ENCODE measurements around the gene GNAZ.

The GNAZ gene

DNA sequence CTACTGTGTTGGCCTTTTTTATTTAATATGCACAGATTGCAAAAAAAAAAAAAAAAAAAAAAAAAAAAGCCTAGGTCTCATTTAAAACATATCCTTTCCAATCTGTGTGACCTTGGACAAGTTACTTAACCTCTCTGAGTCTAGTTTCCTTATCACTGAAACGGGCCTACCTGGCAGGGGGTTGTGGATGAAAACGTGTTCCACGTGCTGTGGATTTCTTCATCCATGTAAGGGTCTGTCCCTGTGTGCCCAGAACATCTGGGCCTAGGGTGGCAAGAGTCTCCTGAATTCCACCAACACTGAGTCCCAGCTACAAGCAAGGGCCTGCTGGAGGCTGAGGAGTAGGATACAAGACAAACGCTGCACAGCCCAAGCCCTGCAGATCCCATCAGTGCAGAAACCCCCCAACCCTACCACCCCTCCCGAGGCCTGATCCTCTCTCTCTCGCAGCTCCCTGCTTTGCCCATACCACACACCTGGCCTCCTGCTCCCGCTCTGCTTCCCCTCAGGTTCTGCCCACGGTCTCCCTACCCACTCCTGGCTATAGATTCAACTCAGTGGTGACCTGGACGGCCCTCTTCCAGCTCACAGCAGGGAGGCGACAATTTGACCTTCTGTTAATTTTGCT, 4.7 kb upstream of the GNAZ start:
- no peak for DNase-seq

DNA sequence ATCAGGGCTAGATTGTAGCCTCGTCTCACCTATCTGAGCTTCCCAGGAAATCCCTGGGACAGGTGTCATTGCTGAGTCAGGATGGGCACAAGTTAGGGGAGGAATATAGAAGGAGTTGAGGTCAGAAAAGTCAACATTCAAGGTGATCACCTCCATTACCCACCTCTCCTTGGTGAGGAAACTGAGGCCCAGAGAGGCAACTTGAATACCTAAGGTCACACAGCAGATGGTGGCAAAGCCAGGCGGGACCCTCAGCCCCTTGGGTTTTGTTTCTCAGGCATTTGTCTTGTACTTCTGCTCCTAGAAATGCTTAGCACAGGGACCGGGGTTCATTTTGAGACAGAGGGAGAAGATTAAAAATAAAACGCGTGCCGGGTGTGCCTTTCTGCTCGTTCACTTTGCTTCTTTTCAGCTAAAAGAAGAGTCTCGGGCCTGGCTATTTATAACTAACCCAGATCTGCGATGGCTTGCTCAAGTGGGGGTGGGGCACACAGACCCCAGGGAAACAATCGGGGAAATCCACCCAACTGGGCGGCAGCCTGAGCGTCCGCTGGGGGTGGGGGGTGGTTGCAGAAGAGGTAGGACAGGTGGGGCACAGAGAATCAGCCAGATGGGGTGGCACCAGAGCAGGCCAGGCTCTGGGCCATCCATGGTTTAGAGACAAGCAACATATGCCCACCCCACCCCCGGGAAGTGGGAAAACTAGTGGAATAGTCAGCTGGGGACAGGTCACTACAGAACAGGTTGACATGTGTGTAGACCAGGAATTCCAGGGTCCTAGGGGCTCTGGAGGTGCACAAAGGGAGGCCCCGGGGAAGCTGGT, 3.9 kb upstream of the GNAZ start:
- no peak for DNase-seq

DNA sequence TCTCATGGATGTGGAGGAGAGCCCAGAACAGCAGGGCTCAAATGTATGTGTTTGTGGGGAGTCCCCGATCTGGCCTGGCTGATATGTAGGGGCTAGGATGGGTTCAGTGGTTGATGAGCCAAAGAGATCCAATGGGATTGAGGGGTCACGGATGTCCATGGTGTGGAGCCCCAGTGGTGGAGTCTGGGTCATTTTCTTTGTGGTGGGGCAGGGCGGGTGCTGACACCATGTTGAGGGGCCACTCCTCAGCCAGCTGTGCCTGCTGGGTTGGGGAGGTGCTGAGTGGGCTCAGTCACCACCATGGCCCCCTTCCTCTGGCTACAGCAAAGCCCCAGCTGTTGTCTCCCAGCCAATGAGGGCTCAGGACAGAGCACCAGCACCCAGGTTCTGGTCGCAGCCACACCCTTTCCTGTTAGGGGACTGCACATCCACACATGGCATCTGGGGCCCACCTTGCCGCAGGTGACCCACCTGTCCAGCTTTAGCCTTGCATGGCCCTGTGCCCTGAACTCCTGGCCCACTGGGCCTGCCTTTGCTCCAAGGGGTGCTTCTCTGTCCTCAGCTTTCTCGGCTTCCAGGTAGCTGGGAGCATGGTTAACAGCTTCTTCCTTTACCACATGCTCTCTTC, 3.2 kb upstream of the GNAZ start:
- no peak for DNase-seq

GRCh38 chr22:23067691-23068090, 2.6 kb upstream of the GNAZ start:
- no peak for DNase-seq

GRCh38 chr22:23068096-23068831, 2.1 kb upstream of the GNAZ start:
- no peak for DNase-seq

DNA sequence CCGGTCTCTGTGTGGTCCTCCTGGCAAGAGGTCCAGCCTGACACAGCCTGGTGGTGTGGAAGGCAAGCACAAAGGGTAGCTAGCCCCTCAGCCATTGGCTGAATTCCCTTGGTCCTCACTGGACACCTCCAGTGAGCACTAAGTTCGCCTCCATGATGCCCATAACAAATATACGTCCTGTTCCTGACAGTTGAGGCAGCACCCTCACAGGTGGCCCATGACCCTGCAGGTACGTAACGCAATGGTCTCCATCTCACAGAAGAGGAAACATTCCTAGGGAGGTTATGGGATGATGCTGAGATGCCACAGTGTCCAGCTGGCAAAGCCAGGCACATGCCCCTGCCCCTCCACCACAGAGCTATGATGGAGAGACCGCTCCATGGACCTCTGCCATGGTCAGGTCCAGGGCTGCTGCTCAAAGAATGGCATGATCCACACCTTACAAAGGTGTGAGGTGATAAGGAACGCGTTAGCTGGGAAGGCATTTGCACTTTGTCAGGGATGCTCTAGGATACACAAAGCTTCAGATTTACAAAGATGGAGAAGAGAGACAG, 1.4 kb upstream of the GNAZ start:
- DNase-seq, result no peak

DNA sequence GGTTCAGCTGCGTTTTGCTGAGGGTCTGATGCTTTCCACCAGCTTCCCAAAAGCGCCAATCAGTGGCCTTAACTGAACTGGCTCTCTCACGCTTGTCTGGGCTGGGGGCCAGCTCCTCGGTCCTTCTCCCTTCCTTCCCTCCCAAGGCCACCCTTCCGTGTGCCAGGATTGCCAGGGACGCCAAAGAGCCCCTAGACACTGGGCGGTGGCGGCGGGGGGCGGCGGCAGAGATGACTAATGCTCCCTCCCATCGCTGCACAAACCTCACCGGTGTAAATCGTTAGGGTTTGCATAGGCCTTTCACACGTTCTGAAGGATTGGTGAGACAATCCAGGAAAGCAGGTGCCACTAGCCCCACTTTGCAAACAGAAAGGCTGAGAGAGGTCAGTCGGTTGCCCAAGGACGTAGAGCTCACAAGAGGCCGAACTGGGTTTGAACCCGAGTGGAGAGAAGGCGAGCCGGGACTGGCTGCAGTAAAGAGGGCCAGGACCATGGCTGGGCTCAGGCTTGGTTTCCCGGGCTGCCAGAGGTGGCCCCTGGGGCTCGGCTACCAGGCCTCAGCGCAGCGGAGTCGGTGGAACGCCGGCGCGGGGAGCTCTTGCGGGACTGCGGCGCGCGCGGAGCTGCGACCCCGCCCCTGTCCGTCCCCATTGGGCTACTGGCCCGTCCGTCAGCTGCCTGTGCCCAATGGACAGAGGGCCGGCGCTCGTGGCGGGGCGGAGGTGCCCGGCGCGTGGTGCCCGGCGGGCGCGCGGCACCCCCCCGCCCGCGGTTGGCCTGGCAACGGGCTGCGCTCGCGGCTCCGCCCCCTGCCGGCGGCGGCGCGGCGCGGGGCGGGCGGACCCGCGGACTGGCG, 589 bp upstream of the GNAZ start:
- DNase-seq, result no peak

- no peak for DNase-seq
These were observed 1.1 kb downstream of the GNAZ start for GRCh38 chr22:23071230-23072076.

DNA sequence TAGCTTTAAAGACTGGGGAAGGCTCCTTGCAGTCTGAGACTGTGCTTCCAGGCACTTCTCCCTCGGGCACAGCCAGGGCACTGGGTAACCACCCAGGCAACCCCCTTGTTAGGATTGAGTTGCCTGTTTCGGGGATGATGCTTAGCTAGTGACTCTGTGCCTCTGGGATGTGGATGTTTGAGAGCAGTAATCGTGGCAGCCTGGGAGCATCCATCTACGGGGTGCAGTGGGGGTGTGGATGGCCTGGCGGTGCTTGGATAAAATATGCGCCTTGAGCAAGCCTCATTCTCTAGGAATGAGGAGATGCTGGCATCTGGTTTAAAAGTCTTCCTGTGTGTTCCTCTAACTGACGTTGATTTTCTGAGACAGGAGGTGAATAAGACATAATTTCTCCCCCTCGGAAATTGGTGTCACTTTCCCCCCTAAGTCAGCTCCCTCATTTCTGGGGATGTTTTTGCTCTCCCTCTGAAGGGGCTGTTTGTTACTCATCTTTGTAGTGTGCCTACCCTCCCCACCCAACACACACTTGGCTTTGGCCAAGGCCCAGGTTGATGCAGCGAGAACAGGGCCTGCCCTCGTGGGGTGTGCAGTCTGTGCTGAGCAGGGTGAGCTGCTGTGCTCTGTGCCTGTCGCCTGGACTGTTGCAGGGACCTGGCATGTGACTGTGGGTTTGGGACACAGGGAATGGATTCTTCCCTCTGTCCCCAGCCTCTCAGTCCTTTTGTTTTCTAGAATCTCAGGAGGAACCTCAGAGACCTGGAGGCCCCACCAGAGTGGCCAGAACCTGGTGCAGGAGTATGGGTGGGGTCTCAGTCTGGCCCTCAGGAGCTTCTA, 2.0 kb downstream of the GNAZ start:
- DNase-seq, result no peak

DNA sequence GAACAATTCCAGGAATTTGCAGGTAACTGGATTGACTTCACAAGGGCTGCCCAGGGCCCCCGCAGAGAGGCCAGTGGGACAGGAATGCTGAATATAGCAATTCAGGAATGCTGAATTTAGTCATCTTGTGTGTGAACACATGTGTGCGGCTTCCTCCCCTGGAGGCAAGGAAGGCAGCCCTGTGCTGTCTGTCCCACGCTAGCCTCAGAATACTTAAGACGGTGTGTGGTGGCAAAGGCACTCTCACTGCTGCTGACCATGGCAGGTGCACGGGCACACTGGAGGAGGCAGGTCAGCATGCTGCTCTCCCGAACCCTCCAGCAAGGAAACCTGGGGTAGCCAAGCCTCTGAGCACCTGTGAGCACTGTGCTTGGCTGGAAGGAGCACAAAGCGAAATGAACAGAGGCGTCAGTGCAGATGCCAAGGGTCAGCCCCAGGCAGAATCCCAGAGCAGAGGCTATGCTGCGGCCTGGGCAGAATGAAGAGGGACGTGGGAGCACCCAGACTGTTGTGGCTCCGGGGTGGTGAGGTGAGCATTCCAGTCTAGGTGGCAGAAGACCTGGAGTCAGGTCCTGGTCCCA, 2.7 kb downstream of the GNAZ start:
- no peak for DNase-seq

- DNase-seq, result no peak
These were observed 3.4 kb downstream of the GNAZ start for GRCh38 chr22:23073526-23074229.

GRCh38 chr22:23074451-23074850, 4.1 kb downstream of the GNAZ start:
- no peak for DNase-seq

- DNase-seq, result no peak
These were observed 4.7 kb downstream of the GNAZ start for GRCh38 chr22:23075050-23075449.

DNA sequence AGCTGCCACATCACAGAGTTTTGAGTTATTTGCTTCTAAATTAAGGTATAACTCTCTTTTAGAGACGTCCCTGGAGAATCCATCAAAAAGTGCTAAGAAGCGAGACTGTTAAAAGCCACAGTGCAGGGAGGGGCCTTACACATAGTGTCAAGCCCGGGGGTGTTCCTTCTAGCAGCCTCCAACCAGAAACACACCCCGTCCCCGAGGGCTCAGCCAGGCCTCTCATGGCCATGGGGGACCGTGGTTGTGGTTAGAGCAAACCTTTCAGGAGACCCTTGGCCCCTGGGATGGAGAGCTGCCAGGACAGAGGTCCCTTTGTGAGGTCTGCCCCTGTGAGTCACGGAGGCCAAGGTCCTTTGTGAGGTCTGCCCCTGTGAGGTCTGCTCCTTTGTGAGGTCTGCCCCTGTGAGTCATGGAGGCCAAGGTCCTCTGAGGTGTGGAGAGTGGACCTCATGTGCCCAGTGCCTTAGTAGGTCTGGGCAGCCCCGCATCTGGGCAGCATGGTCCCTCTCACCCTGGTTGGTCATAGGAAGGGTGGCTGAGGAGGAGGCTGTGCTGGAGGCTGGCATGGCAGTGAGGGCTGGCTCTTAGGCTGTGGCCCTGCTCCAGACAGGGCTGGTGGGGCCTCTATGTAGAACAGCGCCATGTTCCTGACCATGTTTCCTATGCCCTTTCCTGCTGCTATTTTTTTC, 5.4 kb downstream of the GNAZ start:
- DNase-seq, result no peak

GRCh38 chr22:23076896-23077572, 6.7 kb downstream of the GNAZ start:
- DNase-seq, result no peak

GRCh38 chr22:23077627-23078461, 7.5 kb downstream of the GNAZ start:
- DNase-seq, result no peak

DNA sequence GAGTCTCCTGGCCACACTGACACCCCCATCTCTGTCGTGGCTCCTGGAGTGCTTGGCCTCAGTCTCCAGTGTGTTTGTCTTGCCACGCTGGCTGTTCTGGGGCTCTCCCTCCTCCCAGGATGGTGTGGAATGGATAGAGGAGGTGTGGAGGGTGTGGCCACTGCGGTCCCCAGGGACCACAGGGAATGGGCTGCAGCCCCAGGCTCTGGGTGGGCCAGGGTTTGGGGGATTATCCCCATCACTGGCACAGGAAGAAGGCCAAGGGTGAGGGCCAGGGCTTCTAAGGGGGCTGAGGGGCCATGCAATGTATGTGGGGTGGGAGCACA, 8.1 kb downstream of the GNAZ start:
- no peak for DNase-seq

Data from NCI-H187 treated with DMSO at 0.1 percent for 48 hours (cell line).